ENCODE measurements around the gene RAB4A.

The RAB4A gene

DNA sequence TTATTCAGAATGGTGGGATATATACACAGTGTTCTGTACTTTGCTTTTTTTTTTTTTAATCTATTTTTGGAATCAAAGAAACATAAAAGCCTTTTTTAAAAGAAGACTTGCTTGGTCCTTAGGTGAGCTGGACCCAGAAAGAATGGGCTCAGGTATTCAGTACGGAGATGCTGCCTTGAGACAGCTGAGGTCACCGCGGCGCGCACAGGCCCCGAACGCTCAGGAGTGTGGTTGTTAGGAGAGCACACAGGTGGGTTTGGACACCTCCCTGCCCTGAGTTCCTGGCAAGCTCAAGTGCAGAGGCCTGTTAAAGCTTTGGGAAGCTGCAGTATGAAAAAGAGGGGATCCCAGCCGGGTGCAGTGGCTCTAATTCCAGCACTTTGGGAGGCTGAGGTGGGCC lies 31.8 kb downstream of the RAB4A start:
- no peak overlapping the region for H2AFZ ChIP-seq (ENCODE audit: low read length)
- no peak overlapping the region for H3K27ac ChIP-seq (ENCODE audit: low read length)
- no peak for DNase-seq
- TF ChIP-seq EZH2phosphoT487 (IDR thresholded peaks at IDR 0.05; ENCODE audit: low read length) (no peak), EZH2 (optimal IDR thresholded peaks at IDR 0.05; ENCODE audit: low read depth, low read length) (no peak)
- TF ChIP-seq, protein P1, sequence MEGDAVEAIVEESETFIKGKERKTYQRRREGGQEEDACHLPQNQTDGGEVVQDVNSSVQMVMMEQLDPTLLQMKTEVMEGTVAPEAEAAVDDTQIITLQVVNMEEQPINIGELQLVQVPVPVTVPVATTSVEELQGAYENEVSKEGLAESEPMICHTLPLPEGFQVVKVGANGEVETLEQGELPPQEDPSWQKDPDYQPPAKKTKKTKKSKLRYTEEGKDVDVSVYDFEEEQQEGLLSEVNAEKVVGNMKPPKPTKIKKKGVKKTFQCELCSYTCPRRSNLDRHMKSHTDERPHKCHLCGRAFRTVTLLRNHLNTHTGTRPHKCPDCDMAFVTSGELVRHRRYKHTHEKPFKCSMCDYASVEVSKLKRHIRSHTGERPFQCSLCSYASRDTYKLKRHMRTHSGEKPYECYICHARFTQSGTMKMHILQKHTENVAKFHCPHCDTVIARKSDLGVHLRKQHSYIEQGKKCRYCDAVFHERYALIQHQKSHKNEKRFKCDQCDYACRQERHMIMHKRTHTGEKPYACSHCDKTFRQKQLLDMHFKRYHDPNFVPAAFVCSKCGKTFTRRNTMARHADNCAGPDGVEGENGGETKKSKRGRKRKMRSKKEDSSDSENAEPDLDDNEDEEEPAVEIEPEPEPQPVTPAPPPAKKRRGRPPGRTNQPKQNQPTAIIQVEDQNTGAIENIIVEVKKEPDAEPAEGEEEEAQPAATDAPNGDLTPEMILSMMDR (IDR thresholded peaks at IDR 0.05; ENCODE audit: low read length): no peak
- H3K9ac ChIP-seq (ENCODE audit: low read length): no peak overlapping the region
- H3K4me3 ChIP-seq (ENCODE audit: low read length): no peak overlapping the region
- no peaks in the 10 kb centered on the region for H3K79me2 ChIP-seq (ENCODE audit: low read length)
- H3F3A ChIP-seq (ENCODE audit: insufficient read depth, low read length): no peaks in the 10 kb centered on the region
- H3K27me3 ChIP-seq (replicated peaks; ENCODE audit: insufficient read depth, low read length): no peaks in the 10 kb centered on the region
- H3K4me2 ChIP-seq (ENCODE audit: low read depth, low read length): no peak overlapping the region
- no peaks in the 10 kb centered on the region for H4K20me1 ChIP-seq (ENCODE audit: insufficient read depth, low read length)
- no peaks in the 10 kb centered on the region for H3K4me1 ChIP-seq (ENCODE audit: low read length)
- H3K9me2 ChIP-seq (replicated peaks; ENCODE audit: insufficient read depth, low read length): no peaks in the 10 kb centered on the region
- H3K9me3 ChIP-seq (replicated peaks; ENCODE audit: insufficient read depth, low read length): no peaks in the 10 kb centered on the region
- peaks cover 8% of the 10 kb centered on the region; the same call in 1 of the 2 replicates for H3K36me3 ChIP-seq (replicated peaks; ENCODE audit: insufficient read depth, low read length)

DNA sequence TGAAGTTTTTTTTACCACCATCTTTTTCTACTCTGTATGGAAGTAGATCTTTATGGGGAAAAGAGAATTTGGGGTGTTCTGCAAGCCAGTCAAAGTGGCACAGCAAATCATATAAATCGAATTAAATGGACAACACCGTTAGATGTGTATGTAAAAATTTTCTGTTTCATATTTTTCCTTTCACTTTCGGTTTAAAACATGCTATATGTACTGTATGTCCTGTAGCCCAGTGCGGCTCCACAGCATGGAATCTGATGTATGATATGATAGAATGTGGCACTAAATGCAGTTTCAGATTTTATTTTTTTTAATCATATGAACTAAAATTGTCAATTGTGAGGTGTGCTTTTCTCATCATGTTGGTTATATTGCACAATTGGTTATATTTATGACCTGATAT lies 32.9 kb downstream of the RAB4A start:
- Histone ChIP-seq H3K4me1 (ENCODE audit: low read length) (no peaks in the 10 kb centered on the region), H4K20me1 (ENCODE audit: insufficient read depth, low read length) (no peaks in the 10 kb centered on the region), H3K9me3 (replicated peaks; ENCODE audit: insufficient read depth, low read length) (no peaks in the 10 kb centered on the region), H2AFZ (ENCODE audit: low read length) (no peak overlapping the region), H3K27ac (ENCODE audit: low read length) (no peak overlapping the region), H3K36me3 (replicated peaks; ENCODE audit: insufficient read depth, low read length) (peaks cover 8% of the 10 kb centered on the region; the same call in 1 of the 2 replicates), H3K4me2 (ENCODE audit: low read depth, low read length) (no peak overlapping the region), H3K9me2 (replicated peaks; ENCODE audit: insufficient read depth, low read length) (no peaks in the 10 kb centered on the region), H3K27me3 (replicated peaks; ENCODE audit: insufficient read depth, low read length) (no peaks in the 10 kb centered on the region), H3K9ac (ENCODE audit: low read length) (no peak overlapping the region), H3F3A (ENCODE audit: insufficient read depth, low read length) (no peaks in the 10 kb centered on the region), H3K4me3 (ENCODE audit: low read length) (no peak overlapping the region), H3K79me2 (ENCODE audit: low read length) (no peaks in the 10 kb centered on the region)
- no peak for DNase-seq
- TF ChIP-seq EZH2phosphoT487 (IDR thresholded peaks at IDR 0.05; ENCODE audit: low read length) (no peak), EZH2 (optimal IDR thresholded peaks at IDR 0.05; ENCODE audit: low read depth, low read length) (no peak)
- TF ChIP-seq, protein P1 (IDR thresholded peaks at IDR 0.05; ENCODE audit: low read length): no peak

DNA sequence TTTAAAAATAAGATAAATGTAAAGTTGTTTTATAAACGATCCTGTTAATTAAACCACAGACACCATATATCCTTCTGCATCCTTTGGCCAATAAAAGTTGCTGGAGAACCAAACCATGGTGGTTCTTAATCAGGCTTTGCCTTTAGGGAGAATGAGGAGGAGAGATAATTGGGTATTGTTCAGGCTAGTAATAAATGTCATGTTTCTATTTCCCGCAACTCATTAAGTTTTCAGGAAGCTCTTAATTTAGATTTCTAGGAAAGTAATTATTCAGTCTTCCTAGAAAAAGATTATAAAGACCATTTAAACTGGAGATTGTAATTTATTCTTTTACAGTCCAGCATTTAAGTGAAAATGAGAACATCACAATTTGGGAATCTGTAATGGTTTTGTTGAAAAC lies 34.5 kb downstream of the RAB4A start:
- Histone ChIP-seq H3K9me3 (replicated peaks; ENCODE audit: insufficient read depth, low read length) (no peaks in the 10 kb centered on the region), H3K9ac (ENCODE audit: low read length) (no peak overlapping the region), H3K4me3 (ENCODE audit: low read length) (no peak overlapping the region), H3K4me2 (ENCODE audit: low read depth, low read length) (no peak overlapping the region), H3K36me3 (replicated peaks; ENCODE audit: insufficient read depth, low read length) (peaks cover 8% of the 10 kb centered on the region; the same call in 1 of the 2 replicates), H2AFZ (ENCODE audit: low read length) (no peak overlapping the region), H4K20me1 (ENCODE audit: insufficient read depth, low read length) (no peaks in the 10 kb centered on the region), H3K27ac (ENCODE audit: low read length) (no peak overlapping the region), H3K4me1 (ENCODE audit: low read length) (no peaks in the 10 kb centered on the region), H3K9me2 (replicated peaks; ENCODE audit: insufficient read depth, low read length) (no peaks in the 10 kb centered on the region), H3K27me3 (replicated peaks; ENCODE audit: insufficient read depth, low read length) (no peaks in the 10 kb centered on the region), H3K79me2 (ENCODE audit: low read length) (no peaks in the 10 kb centered on the region), H3F3A (ENCODE audit: insufficient read depth, low read length) (no peaks in the 10 kb centered on the region)
- no peak for DNase-seq
- TF ChIP-seq, protein P1 (IDR thresholded peaks at IDR 0.05; ENCODE audit: low read length): no peak
- TF ChIP-seq EZH2phosphoT487 (IDR thresholded peaks at IDR 0.05; ENCODE audit: low read length) (no peak), EZH2 (optimal IDR thresholded peaks at IDR 0.05; ENCODE audit: low read depth, low read length) (no peak)

All from MM.1S (cell line).